Measurements from ENCODE around the gene GABARAP.
A peak's percentile ranks its signal among the peaks of the same experiment; 100 is the strongest.

GABARAP gene

GRCh38 chr17:7239091-7240027 is 2.9 kb downstream of the GABARAP start, which contains the start of gene PHF23:
PHF23 (minus strand) TSS chr17:7239457; CDS start chr17:7239279, 178 bp downstream.
- peak; percentile 96 for DNase-seq (ENCODE audit: low read depth)

GRCh38 chr17:7238420-7239090 is 3.7 kb downstream of the GABARAP start:
- no peak for DNase-seq (ENCODE audit: low read depth)

GRCh38 chr17:7237761-7238419 is 4.4 kb downstream of the GABARAP start:
- DNase-seq (ENCODE audit: low read depth): peak; percentile 81

- no peak for DNase-seq (ENCODE audit: low read depth)
Measured at GRCh38 chr17:7237266-7237760, 4.9 kb downstream of the GABARAP start.

GRCh38 chr17:7236808-7237207 is 5.4 kb downstream of the GABARAP start:
- DNase-seq (ENCODE audit: low read depth): no peak

GRCh38 chr17:7235693-7236665 is 6.3 kb downstream of the GABARAP start:
- DNase-seq (ENCODE audit: low read depth): no peak

GRCh38 chr17:7234083-7234951 is 7.9 kb downstream of the GABARAP start, which contains the start of gene DVL2:
DVL2 (minus strand) TSS chr17:7234517; CDS start chr17:7234262, 255 bp downstream.
- peak; percentile 93 for DNase-seq (ENCODE audit: low read depth)

GRCh38 chr17:7233701-7234082 is 8.6 kb downstream of the GABARAP start:
- DNase-seq (ENCODE audit: low read depth): no peak

GRCh38 chr17:7232114-7232513 is 10.1 kb downstream of the GABARAP start:
- DNase-seq (ENCODE audit: low read depth): no peak

- DNase-seq (ENCODE audit: low read depth): no peak
Measured at GRCh38 chr17:7229504-7229903, 12.7 kb downstream of the GABARAP start.

GRCh38 chr17:7228920-7229319 is 13.3 kb downstream of the GABARAP start:
- DNase-seq (ENCODE audit: low read depth): no peak

- no peak for DNase-seq (ENCODE audit: low read depth)
Measured at GRCh38 chr17:7226721-7227710, 15.2 kb downstream of the GABARAP start.

- DNase-seq (ENCODE audit: low read depth): no peak
Measured at GRCh38 chr17:7225711-7226331, 16.4 kb downstream of the GABARAP start.

- no peak for DNase-seq (ENCODE audit: low read depth)
Measured at GRCh38 chr17:7224661-7225111, 17.6 kb downstream of the GABARAP start.

GRCh38 chr17:7224110-7224509 is 18.1 kb downstream of the GABARAP start:
- no peak for DNase-seq (ENCODE audit: low read depth)

- no peak for DNase-seq (ENCODE audit: low read depth)
Measured at GRCh38 chr17:7223375-7223774, 18.9 kb downstream of the GABARAP start.

GRCh38 chr17:7222972-7223292 is 19.3 kb downstream of the GABARAP start:
- DNase-seq (ENCODE audit: low read depth): no peak

Measured in stimulated activated CD8-positive, alpha-beta memory T cell treated with anti-CD3 and anti-CD28 coated beads, Interleukin-4, amount 100 ng/mL, for 24 hours (primary cell).